Endothelial cell of umbilical vein (primary cell): Measurements from ENCODE around the gene EIF3A. TPM values are rescaled to one million over a fixed set of nuclear protein-coding genes. Genes with fewer than 3 reads are reported as not detected.

Experiments used
- BruUV-seq: library from RNA; stranded (reverse); fragments of 400-500 nt; replicated peaks from 2 replicates; lab custom pipeline; 2021; lab: Mats Ljungman, UMichigan
- CTCF ChIA-PET: fragments of 300-600, 350-600 bp; sonication (Branson Sonifier 250); formaldehyde crosslinking; loops from one replicate; lab custom pipeline; 2021; ENCODE audit warnings: antibody characterized with exemption, inconsistent platforms; lab: Charles Lee
- POLR2A ChIA-PET: fragments of 300-600, 350-600 bp; sonication (Branson Sonifier 250); formaldehyde crosslinking; loops from one replicate; lab custom pipeline; 2021; ENCODE audit warnings: antibody characterized with exemption, inconsistent platforms; lab: Charles Lee
- DNase-seq: peaks from one replicate; pipeline ENCODE4 v3.0.0-alpha.2; 2011; ENCODE audit warnings: low read depth, low spot score
- FAIRE-seq: peaks from 2 replicates; lab custom pipeline; 2011; peaks lifted over from hg19 to GRCh38; lab: Jason Lieb, UNC
- H2AFZ ChIP-seq: 2 replicates; pipeline ENCODE4 v1.6.0; 2012; ENCODE audit warnings: low read depth, low read length, control low read depth, inconsistent platforms
- H3K27ac ChIP-seq: 2 replicates; pipeline ENCODE4 v1.5.1; 2011; ENCODE audit warnings: low read depth, mild to moderate bottlenecking, control low read depth, low read length, moderate library complexity; ENCODE audit not compliant: insufficient read depth
- H3K27me3 ChIP-seq, 2 experiments: 2 replicates each; pipeline versions ENCODE4 v1.6.0 to v1.6.1; 2011; ENCODE audit warnings: low read length in 2 of 2, mixed read lengths in 1 of 2; ENCODE audit not compliant: control insufficient read depth in 2 of 2, insufficient read depth in 2 of 2
- H3K36me3 ChIP-seq, 2 experiments: 2 replicates in 1 of 2; 3 replicates in 1 of 2; pipeline ENCODE4 v1.5.1; 2011; ENCODE audit warnings: low read length in 2 of 2, mild to moderate bottlenecking in 1 of 2, moderate library complexity in 1 of 2; ENCODE audit not compliant: control insufficient read depth in 2 of 2, insufficient read depth in 2 of 2; ENCODE audit errors: extremely low read depth in 1 of 2
- H3K4me1 ChIP-seq: 3 replicates; pipeline ENCODE4 v1.5.1; 2011; ENCODE audit warnings: mild to moderate bottlenecking, low read length; ENCODE audit not compliant: control insufficient read depth, insufficient read depth; ENCODE audit errors: extremely low read depth
- H3K4me2 ChIP-seq: 2 replicates; pipeline ENCODE4 v1.6.1; 2011; ENCODE audit warnings: low read length, control low read depth, mixed read lengths; ENCODE audit not compliant: insufficient read depth
- H3K4me3 ChIP-seq, 3 experiments: fragments of 200-600 bp in 1 of 3; sonication (generic), shearing (Covaris generic) in 1 of 3; replicated peaks in 1 of 3; 2 replicates each; pipeline ENCODE4 v1.5.1; 2011 to 2016; ENCODE audit warnings: control low read depth in 3 of 3, low read length in 3 of 3, mild to moderate bottlenecking in 2 of 3, inconsistent platforms in 1 of 3, low read depth in 1 of 3, moderate library complexity in 1 of 3; ENCODE audit not compliant: insufficient read depth in 1 of 3
- H3K79me2 ChIP-seq: 2 replicates; pipeline ENCODE4 v1.6.0; 2012; ENCODE audit warnings: low read length, inconsistent platforms; ENCODE audit not compliant: control insufficient read depth, insufficient read depth
- H3K9ac ChIP-seq: replicated peaks from 2 replicates; pipeline ENCODE3; 2011; ENCODE audit warnings: low read length, control low read depth; ENCODE audit not compliant: insufficient read depth; ENCODE audit errors: extremely low read depth
- H3K9me1 ChIP-seq: replicated peaks from 3 replicates; pipeline ENCODE4 v1.6.0; 2011; ENCODE audit warnings: mild to moderate bottlenecking, low read length; ENCODE audit not compliant: control insufficient read depth, insufficient read depth; ENCODE audit errors: extremely low read depth
- H3K9me3 ChIP-seq: replicated peaks from 2 replicates; pipeline ENCODE4 v1.5.1; 2012; ENCODE audit warnings: low read length, inconsistent platforms; ENCODE audit not compliant: control insufficient read depth, insufficient read depth
- H4K20me1 ChIP-seq: replicated peaks from 2 replicates; pipeline ENCODE3; 2011; ENCODE audit warnings: mild to moderate bottlenecking, low read length; ENCODE audit not compliant: control insufficient read depth, insufficient read depth; ENCODE audit errors: extremely low read depth
- EZH2 ChIP-seq: IDR thresholded peaks from 2 replicates; pipeline ENCODE4 v1.6.1; 2012; ENCODE audit warnings: borderline replicate concordance, low read depth, mild to moderate bottlenecking, moderate library complexity, low read length, inconsistent platforms; ENCODE audit not compliant: severe bottlenecking
- FOS ChIP-seq: IDR thresholded peaks from 2 replicates; pipeline ENCODE4 v1.6.1; 2011; ENCODE audit warnings: mild to moderate bottlenecking, low read length, moderate library complexity, borderline replicate concordance; ENCODE audit not compliant: insufficient read depth
- GATA2 ChIP-seq: IDR thresholded peaks from 2 replicates; pipeline ENCODE4 v1.7.0; 2011; ENCODE audit warnings: low read depth, mild to moderate bottlenecking, moderate library complexity, mixed read lengths, low read length; ENCODE audit not compliant: insufficient read length, insufficient read depth
- JUN ChIP-seq: IDR thresholded peaks from 2 replicates; pipeline ENCODE4 v1.6.1; 2011; ENCODE audit warnings: borderline replicate concordance, low read depth; ENCODE audit not compliant: insufficient read length, insufficient read depth
- MAX ChIP-seq: IDR thresholded peaks from 2 replicates; pipeline ENCODE4 v1.6.1; 2011; ENCODE audit not compliant: insufficient read depth, insufficient read length
- MYC ChIP-seq: IDR thresholded peaks from one replicate; pipeline ENCODE4 v1.6.1; 2011; ENCODE audit warnings: mild to moderate bottlenecking, low read depth, low read length
- POLR2A ChIP-seq: IDR thresholded peaks from 2 replicates; pipeline ENCODE4 v1.6.1; 2012; ENCODE audit warnings: low read depth, mild to moderate bottlenecking, control low read depth, low read length
- POLR2AphosphoS5 ChIP-seq: IDR thresholded peaks from 2 replicates; pipeline ENCODE4 v1.6.1; 2012; ENCODE audit warnings: low read depth, mild to moderate bottlenecking, control low read depth, low read length, moderate library complexity; ENCODE audit not compliant: insufficient read depth
- dilution Hi-C: fragments of 300-500 bp; cut with MboI; formaldehyde crosslinking; loops from one replicate; pipeline ENCODE4 v1.15.0; 2019; ENCODE audit warnings: low sequenced_read_pairs; ENCODE audit not compliant: extremely low pct_ligation_motif_present
- intact Hi-C: fragments of 100-400 bp; cut with micrococcal nuclease; formaldehyde crosslinking; loops from one replicate; pipeline ENCODE4 v1.10.0; 2022
- polyA plus RNA-seq, 4 experiments: library from polyadenylated mRNA; depleted of rRNA in 3 of 4; stranded (reverse) in 3 of 4; unstranded in 1 of 4; fragments of >200 nt; gene quantifications; 2 replicates each; pipeline versions ENCODE4 v1.2.1 to v1.2.3, GENCODE V29; 2011 to 2012; ENCODE audit warnings: missing spikeins in 1 of 4
- total RNA-seq: library from RNA; stranded (reverse); gene quantifications from 2 replicates; pipeline ENCODE4 v1.2.3, GENCODE V29; 2021
- TF ChIP-seq, protein P1 (sequence below), 2 donors: IDR thresholded peaks; 1 replicate in 1 of 2; 2 replicates in 1 of 2; pipeline ENCODE4 v1.5.1; 2011; ENCODE audit warnings: low read length in 2 of 2, mild to moderate bottlenecking in 2 of 2, moderate library complexity in 2 of 2, control low read depth in 1 of 2, inconsistent platforms in 1 of 2, low read depth in 1 of 2; ENCODE audit not compliant: insufficient read depth in 1 of 2; ENCODE audit errors: extremely low read depth in 1 of 2

Gene EIF3A
- total and polyA plus RNA-seq, 2 donors (not counting 3 experiments of a cell fraction or from before 2014, with no cell fraction given), result 27.6 to 159 TPM

DNA sequence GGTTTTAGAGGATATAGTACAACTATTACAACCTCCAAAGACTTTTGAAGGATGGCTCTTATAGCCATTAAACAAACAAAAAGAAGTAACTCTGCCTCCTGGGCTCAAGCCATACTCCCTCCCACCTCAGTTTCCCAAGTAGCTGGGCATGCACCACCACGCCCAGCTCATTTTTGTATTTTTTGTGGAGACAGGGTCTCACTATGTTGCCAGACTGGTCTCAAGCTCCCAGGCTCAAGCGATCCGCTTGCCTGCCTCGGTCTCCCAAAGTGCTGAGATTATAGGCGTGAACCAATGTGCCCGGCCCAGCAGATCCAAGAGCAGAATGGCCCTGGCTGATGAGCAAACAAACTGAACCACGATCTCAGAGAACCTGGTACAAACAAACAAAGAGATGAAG is 35.1 kb downstream of the EIF3A start:
- Histone ChIP-seq H3K9ac (no peak overlapping the region), H3K27me3 (no peaks in the 10 kb centered on the region), H3K9me3 (no peaks in the 10 kb centered on the region), H4K20me1 (peaks cover 7% of the 10 kb centered on the region), H3K4me2 (no peak overlapping the region), H3K4me3 (no peak overlapping the region), H2AFZ (no peak overlapping the region), H3K79me2 (peaks cover 80% of the 10 kb centered on the region), H3K36me3 (peaks cover 45 to 48% of the 10 kb centered on the region in 2 experiments), H3K4me1 (no peaks in the 10 kb centered on the region), H3K9me1 (no peaks in the 10 kb centered on the region), H3K27ac (no peak overlapping the region)
- ChIA-PET POLR2A (no interaction called here), CTCF (interaction anchor here (0.7 kb wide), 1 partner anchor 477 kb away, joined by 4 read pairs; no protein-coding TSS in a partner anchor)
- intact Hi-C loops, result loop anchor here (2.0 kb wide), 1 partner anchor 15 kb away; no protein-coding TSS in a partner anchor
- no peak for FAIRE-seq
- BruUV-seq, result no TSS peak
- no peak for DNase-seq
- TF ChIP-seq POLR2AphosphoS5, result no peak
- no peak for TF ChIP-seq MYC
- no peak for TF ChIP-seq JUN
- no peak for TF ChIP-seq MAX
- TF ChIP-seq, protein P1, sequence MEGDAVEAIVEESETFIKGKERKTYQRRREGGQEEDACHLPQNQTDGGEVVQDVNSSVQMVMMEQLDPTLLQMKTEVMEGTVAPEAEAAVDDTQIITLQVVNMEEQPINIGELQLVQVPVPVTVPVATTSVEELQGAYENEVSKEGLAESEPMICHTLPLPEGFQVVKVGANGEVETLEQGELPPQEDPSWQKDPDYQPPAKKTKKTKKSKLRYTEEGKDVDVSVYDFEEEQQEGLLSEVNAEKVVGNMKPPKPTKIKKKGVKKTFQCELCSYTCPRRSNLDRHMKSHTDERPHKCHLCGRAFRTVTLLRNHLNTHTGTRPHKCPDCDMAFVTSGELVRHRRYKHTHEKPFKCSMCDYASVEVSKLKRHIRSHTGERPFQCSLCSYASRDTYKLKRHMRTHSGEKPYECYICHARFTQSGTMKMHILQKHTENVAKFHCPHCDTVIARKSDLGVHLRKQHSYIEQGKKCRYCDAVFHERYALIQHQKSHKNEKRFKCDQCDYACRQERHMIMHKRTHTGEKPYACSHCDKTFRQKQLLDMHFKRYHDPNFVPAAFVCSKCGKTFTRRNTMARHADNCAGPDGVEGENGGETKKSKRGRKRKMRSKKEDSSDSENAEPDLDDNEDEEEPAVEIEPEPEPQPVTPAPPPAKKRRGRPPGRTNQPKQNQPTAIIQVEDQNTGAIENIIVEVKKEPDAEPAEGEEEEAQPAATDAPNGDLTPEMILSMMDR (IDR thresholded peaks at IDR 0.05; ENCODE audit: extremely low read depth in 1 of 2, insufficient read depth in 1 of 2, low read depth in 1 of 2, low read length in 2 of 2), result no peak
- no peak for TF ChIP-seq EZH2
- no peak for TF ChIP-seq GATA2
- TF ChIP-seq POLR2A, result no peak
- TF ChIP-seq FOS, result no peak
- dilution Hi-C loops, result no loop called here
